ENCODE measurements around the gene GCNT3.
"Not testable (repeated sequence)": the region's sequence is repeated elsewhere in the genome, so short reads cannot be mapped to it uniquely, and the experiment has no call there.

The GCNT3 gene

DNA sequence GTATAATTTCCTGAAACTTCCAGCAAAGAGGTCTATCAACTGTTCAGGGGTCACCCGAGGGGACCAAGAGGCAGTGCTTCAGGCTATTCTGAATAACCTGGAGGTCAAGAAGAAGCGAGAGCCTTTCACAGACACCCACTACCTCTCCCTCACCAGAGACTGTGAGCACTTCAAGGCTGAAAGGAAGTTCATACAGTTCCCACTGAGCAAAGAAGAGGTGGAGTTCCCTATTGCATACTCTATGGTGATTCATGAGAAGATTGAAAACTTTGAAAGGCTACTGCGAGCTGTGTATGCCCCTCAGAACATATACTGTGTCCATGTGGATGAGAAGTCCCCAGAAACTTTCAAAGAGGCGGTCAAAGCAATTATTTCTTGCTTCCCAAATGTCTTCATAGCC is 6.8 kb downstream of the GCNT3 start:
- no peak for DNase-seq

DNA sequence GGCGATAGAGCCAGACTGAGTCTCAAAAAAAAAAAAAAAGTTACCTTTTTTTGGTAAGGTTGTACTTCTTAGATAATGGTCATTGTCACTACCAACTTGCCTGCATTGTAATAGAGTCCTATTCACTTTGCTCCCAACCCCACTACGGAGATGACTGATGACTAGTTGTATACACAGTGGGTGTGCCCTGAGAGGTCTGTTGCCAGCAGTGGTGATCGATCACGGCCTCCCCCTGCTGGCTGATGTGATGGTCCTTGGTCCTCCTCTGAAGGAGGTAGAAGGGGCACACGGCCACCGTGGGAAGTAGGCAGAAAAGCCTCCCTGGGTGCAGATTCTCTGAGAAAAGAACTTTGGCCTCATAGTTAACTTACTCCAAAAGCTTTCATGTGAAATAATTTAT is 10.7 kb downstream of the GCNT3 start:
- peak; percentile 70 for DNase-seq

DNA sequence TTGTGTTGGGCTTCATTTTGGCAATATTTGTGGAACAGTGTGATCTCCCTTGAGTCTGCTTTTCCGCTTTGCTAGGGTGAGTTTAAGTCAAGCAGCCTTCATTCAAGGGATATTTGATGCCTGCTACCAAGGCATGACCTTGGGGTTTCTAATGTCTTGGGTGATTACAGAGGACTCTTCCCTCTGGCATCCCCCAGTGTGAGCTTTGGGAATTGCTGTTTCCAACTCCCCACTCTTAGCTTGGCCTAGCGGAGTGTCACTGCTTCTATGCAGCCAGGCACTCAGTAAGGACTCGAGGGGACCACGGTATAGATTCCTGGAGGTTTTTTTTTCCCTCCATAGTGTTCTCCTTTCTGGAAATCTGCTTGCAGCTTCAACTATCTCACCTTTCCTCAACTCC is 21.1 kb downstream of the GCNT3 start:
- peak; percentile 67 for DNase-seq

DNA sequence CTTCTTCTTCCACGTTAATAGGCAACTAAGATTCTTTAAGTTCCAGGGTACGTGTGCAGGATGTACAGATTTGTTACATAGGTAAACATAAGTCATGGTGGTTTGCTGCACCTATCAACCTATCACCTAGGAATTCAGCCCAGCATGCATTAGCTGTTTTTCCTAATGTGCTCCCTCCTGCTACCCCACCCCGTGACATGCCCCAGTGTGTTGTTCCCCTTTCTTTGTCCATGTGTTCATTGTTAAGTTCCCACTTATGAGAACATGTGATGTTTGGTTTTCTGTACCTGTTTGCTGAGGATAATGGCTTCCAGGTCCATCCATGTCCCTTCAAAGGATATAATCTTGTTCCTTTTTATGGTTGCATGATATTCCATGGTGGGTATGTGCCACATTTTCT is 24.6 kb downstream of the GCNT3 start:
- DNase-seq, result no peak

DNA sequence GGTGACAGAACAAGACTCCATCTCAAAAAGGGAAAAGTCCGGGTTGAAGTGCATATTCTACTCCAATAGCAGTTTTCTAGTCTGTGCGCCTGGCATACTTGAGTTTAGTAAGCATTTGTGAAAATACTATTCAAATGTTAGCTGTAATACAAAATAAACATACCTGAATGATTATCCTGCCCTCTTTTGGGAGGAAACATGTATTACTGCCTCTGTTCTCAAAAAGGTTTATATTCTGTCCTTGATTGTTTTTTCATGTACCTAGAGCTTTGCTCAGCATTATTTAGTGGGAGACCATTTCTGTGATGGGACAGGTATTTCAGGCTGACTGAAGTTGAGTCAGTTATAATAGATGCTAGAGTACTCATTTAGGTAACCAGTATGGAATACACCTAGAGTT is 25.9 kb downstream of the GCNT3 start:
- not testable (repeated sequence) for DNase-seq

DNA sequence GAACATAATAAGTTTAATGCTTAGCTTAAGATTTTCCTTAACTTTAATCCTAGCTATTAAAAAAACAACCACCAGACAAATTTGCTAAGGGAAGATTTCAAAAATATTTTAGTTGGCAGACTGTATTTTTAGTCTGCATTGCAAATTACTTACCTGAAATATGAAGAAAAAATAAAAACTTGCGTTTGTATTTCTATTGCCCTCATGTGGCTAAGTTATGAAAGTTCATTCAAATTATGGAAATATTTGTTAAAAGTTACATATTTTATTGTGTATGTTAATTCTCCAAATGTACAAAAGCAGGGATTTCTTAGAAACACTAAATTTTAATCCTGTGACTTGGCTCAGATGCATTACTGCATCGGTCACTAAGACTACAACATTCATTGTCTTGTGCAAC is 30.8 kb downstream of the GCNT3 start:
- no peak for DNase-seq

DNA sequence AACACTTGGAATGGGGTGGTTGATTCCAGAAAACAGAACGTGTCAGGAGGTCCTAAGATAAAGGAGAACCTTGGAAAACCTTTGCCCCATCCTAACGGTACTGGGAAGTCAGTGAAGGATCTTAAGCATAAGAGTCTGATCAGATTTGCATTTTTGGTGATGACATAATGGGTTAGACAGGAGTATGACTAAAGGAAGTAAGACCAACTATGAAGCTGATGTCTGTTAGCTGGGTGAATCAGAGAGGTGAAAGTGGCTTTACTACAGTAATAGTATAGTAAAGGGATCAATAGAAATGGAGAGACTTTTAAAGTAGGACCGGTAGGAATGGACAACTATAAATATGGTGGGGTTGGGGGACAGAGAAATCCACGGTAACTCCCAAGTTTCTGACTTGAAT is 33.2 kb downstream of the GCNT3 start:
- DNase-seq, result no peak

DNA sequence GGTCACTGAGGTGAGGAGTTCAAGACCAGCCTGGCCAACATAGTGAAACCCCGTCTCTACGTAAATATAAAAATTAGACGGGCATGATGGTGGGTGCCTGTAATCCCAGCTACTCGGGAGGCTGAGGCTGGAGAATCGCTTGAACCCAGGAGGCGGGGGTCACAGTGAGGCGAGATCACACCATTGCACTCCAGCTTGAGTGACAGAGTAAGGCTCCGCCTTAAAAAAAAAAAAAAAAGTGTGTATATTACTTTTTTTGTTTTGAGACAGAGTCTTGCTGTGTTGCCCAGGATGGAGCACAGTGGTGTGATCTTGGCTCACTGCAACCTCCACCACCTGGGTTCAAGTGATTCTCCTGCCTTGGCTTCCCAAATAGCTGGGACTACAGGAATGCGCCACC is 34.2 kb downstream of the GCNT3 start:
- DNase-seq, result not testable (repeated sequence)

DNA sequence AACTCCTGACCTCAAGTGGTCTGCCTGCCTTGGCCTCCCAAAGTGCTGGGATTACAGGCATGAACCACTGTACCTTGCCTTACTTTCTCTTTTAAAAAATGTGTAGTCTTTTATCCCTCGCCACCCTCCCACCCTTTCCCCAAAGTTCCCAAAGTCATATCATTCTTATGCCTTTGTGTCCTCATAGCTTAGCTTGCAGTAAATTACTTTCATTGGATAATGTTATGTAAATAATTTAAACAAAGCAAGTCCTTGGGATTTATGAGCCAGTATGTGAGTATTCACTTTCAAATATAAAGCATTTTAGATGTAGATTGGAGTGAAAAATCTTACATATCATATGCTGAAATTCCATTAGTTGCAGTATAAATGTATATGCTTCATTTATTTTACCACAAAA is 34.7 kb downstream of the GCNT3 start:
- DNase-seq, result no peak

DNA sequence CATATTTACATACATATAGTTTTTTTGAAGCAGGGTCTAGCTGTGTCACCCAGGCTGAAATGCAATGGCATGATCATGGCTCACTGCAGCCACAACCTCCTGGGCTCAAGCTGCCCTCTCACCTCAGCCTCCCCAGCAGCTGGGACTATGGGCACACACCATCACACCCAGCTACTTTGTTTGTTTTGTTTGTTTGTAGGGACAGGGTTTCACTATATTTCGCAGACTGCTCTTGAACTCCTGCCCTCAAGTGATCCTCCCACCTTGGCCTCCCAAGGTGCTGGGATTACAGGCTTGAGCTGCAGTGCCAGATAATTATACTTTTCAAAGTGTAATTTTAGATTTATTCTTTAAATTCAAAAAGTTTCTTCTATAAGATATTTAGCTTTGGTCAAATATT is 35.5 kb downstream of the GCNT3 start:
- no peak for DNase-seq

DNA sequence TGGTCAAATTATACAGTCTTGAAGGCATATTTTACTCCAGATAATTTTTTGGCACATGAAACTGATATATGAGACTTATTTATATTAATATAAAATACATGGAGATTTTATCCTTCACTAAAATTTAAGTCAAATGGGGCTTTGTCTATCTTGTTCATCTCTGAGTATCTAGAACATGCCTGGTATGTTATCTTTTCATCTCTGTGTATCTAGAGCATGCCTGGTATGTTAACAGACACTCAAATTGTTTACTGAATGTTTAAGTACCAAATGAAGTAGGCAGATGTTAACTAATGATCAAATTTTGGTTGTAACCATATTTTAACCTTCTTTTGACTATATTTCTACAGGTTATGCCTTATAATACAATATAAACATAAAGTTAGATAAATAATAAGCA is 38.0 kb downstream of the GCNT3 start:
- no peak for DNase-seq

DNA sequence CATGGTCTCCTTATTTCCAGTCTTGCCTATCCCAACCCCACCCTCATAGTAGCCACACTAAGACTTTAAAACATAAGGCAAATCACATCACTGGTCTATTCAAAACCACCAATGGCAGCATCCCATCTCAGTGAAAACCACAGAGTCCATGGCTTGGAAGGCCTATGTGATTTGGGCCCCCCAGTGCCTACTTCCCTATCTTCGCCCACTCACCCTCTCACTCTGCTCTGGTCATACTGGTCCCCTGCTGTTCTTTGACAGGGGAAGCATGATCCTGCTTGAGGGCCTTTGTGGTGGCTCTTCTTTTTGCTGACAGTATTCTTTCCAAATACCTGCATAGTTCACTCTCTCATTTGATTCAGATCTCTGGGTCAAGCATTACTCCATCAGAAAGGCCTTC is 42.5 kb downstream of the GCNT3 start:
- no peak for DNase-seq

DNA sequence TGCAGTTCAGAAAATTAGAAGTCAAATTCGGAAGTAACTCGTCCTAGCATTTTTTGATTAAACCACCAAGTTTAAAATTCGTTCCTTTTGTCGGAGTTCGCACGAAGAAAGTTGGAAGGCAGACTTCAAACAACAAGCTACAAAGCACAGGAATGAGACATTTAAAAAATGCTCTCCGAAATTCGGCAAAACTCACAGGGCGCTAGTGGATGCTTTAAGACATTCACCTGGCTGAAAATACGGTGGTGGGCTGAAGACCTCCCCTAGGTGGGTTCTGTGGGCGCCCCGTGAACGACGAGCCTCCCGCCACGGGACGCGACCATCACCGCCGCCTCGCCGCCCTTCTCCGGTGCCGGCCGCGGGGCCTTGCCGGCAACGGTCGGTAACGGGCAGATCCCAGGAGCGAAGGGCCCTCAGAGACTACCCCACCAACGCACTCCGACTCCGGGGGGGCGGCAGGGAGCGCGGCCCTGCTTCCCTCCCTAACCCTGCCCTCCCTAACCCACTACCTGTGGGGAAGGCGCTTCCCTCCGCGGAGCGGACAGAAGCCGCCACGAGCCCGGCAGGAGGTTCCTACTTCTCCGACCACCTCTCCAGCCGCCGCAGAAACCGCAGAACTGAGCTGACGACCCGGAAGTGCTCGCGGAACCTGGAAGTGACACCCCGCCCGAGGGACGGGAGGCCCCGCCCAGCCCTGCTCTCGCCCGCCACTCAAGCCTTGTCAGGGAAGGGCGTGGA is 45.5 kb downstream of the GCNT3 start, which contains the start of gene GTF2A2:
GTF2A2 (minus strand) TSS at position 619 of the 738 bp plus-strand sequence. CDS start 5,238 bp downstream, outside the sequence.
- peak; percentile 98 for DNase-seq

DNA sequence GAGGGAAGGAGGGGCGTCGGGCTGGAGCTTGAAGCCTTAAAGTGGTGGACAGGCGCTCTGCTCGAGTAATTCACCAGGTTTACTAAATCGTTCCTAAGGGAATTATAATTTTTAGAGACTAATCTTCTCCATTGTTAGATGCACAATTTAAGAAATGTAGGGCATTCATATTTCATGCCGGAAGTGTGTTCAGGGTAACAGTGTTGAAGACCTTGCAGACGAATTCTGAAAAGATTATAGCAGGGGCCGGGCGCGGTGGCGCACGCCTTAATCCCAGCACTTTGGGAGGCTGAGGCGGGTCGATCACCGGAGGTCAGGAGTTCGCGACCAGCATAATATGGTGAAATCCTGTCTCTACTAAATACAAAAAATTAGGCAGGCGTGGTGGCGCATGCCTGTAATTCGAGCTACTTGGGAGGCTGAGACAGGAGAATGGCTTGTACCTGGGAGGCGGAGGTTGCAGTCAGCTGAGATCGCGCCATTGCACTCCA is 46.1 kb downstream of the GCNT3 start:
- no peak for DNase-seq

DNA sequence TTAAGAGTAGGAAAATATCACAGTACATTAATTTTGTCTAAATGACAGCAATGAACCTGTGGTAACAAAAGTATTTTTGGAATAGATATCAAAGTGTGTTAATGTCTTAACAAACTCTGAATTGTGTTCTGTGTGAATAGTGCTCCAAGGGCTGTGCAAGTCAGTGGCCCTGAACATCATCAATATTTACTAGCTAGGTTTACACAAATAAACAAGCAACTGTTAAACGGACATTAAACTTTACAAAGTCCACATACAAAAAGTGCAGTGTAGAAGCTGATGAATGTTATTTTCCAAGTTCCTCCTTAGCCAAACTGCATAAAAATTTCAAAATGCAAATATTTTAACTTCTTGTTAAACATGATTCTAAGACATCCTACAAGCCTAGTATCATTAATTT is 47.8 kb downstream of the GCNT3 start:
- no peak for DNase-seq

DNA sequence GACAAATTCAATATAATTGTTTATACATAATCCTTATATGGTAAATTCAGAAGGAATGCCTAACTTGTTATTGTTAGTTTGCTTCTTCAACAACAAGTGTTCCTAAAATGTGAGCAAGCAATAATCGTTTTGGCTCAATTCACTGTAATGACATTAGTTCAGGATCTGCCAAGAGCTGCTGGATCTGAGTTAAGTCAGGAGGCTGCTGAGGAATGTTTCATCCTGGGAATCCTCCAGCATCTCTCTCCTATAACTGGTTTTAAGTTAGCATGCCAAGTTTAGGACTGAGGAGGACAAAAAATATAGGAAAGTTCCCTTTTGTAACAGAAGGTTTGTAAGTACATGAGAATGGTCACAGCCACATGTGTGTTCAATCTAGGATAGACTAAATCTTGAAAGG is 50.7 kb downstream of the GCNT3 start:
- no peak for DNase-seq

DNA sequence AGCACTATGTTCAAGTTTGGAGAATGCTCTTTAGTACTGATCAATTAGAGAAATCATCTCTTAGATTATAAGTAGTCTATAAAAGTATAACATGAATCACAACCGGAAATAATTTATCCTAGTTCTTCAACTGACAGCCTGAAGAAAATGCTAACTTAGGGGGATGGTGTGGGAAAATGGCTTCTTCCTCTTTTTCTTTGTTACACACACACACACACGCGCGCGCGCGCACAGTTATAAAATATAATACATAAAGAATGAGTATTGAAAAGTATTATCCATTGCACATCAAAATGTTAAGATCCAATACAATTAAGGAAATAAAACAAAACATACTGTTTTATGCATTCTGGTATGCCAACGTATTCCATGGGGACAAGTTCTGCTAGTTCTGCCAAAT is 57.0 kb downstream of the GCNT3 start:
- DNase-seq, result no peak
